GM21390 (cell line): Measurements from ENCODE around the gene CACNA2D4.

Experiments used
- ATAC-seq: cut with Tn5 transposase; IDR thresholded peaks from one replicate; pipeline ENCODE4 v1.9.1; 2021; ENCODE audit not compliant: unreplicated experiment

The CACNA2D4 gene

GRCh38 chr12:1836241-1836803, 82.1 kb downstream of the CACNA2D4 start:
- ATAC-seq, result no peak

- ATAC-seq, result no peak
These were observed 83.0 kb downstream of the CACNA2D4 start for GRCh38 chr12:1835211-1836131.

GRCh38 chr12:1834186-1834925, 84.1 kb downstream of the CACNA2D4 start:
- ATAC-seq, result no peak

GRCh38 chr12:1833596-1834028, 84.8 kb downstream of the CACNA2D4 start:
- no peak for ATAC-seq

GRCh38 chr12:1832801-1833595, 85.5 kb downstream of the CACNA2D4 start:
- ATAC-seq, result no peak

GRCh38 chr12:1830981-1831963, 87.2 kb downstream of the CACNA2D4 start:
- no peak for ATAC-seq

GRCh38 chr12:1830401-1830845, 88.0 kb downstream of the CACNA2D4 start:
- no peak for ATAC-seq

- no peak for ATAC-seq
These were observed 89.0 kb downstream of the CACNA2D4 start for GRCh38 chr12:1829306-1829900.

- no peak for ATAC-seq
These were observed 89.6 kb downstream of the CACNA2D4 start for GRCh38 chr12:1828856-1829255.

GRCh38 chr12:1827826-1828805, 90.3 kb downstream of the CACNA2D4 start:
- ATAC-seq, result no peak

GRCh38 chr12:1826867-1827705, 91.4 kb downstream of the CACNA2D4 start:
- ATAC-seq, result no peak

- no peak for ATAC-seq
These were observed 92.1 kb downstream of the CACNA2D4 start for GRCh38 chr12:1826401-1826800.

GRCh38 chr12:1825382-1826102, 92.9 kb downstream of the CACNA2D4 start:
- ATAC-seq, result no peak

GRCh38 chr12:1823237-1823636, 95.2 kb downstream of the CACNA2D4 start:
- ATAC-seq, result no peak

GRCh38 chr12:1822699-1823098, 95.8 kb downstream of the CACNA2D4 start:
- ATAC-seq, result no peak

- ATAC-seq, result no peak
These were observed 96.6 kb downstream of the CACNA2D4 start for GRCh38 chr12:1821805-1822204.
